Measurements from ENCODE around the gene AUTS2. TPM values are rescaled to one million over a fixed set of nuclear protein-coding genes. Genes with fewer than 3 reads are reported as not detected.

The AUTS2 gene
- total RNA-seq, 1 experiment from 2014 or later: 2.5 TPM

DNA sequence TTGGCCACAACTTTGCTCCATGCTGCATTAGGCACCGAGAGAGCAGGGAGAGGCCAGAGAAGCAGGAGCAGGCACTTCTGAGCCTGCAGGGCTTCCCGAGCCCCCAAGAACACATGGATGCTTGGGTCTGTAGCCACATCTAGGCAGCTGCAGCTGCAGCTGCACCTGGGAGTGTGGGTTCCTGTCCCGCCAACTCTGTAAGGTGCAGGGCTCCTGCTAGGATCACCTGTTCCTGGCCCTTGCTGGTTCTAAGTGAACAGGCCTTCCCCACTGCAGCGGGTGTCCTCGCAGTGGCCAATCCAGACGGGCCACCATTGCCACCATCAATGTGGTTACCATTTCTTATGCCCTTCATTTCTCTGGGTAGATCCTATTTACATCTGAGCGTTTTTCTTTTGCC is 330.3 kb downstream of the AUTS2 start:
- Histone ChIP-seq H3K4me3 (ENCODE audit: low read depth in 2 of 2, low read length in 2 of 2) (no peak overlapping the region), H3K9me3 (ENCODE audit: control insufficient read depth, insufficient read depth, low read depth, low read length) (no peaks in the 10 kb centered on the region), H3K36me3 (ENCODE audit: control insufficient read depth, insufficient read depth, low read length) (no peaks in the 10 kb centered on the region), H3K27me3 (ENCODE audit: control insufficient read depth, insufficient read depth, low read length) (no peaks in the 10 kb centered on the region), H3K27ac (ENCODE audit: low read length) (no peak overlapping the region), H3K4me1 (ENCODE audit: control insufficient read depth, insufficient read depth, low read length) (no peaks in the 10 kb centered on the region)
- no peak for ATAC-seq
- TF ChIP-seq, protein P1, sequence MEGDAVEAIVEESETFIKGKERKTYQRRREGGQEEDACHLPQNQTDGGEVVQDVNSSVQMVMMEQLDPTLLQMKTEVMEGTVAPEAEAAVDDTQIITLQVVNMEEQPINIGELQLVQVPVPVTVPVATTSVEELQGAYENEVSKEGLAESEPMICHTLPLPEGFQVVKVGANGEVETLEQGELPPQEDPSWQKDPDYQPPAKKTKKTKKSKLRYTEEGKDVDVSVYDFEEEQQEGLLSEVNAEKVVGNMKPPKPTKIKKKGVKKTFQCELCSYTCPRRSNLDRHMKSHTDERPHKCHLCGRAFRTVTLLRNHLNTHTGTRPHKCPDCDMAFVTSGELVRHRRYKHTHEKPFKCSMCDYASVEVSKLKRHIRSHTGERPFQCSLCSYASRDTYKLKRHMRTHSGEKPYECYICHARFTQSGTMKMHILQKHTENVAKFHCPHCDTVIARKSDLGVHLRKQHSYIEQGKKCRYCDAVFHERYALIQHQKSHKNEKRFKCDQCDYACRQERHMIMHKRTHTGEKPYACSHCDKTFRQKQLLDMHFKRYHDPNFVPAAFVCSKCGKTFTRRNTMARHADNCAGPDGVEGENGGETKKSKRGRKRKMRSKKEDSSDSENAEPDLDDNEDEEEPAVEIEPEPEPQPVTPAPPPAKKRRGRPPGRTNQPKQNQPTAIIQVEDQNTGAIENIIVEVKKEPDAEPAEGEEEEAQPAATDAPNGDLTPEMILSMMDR (IDR thresholded peaks at IDR 0.05): no peak
- POLR2A ChIA-PET: no interaction called here
- no peak for DNase-seq (ENCODE audit: low read depth, low spot score)
- no TSS peak for BruUV-seq (replicated peaks)
- in situ Hi-C loops (cut with HindIII; ENCODE audit: low pct_unique_long_range_greater_than_20kb, low sequenced_read_pairs) (no loop called here), intact Hi-C loops (cut with micrococcal nuclease; ENCODE audit: unreplicated experiment) (no loop called here)
- CTCF ChIA-PET: no interaction called here

GRCh38 chr7:69929622-69930021 is 331.3 kb downstream of the AUTS2 start:
- no peak overlapping the region for H3K4me3 ChIP-seq (ENCODE audit: low read depth in 2 of 2, low read length in 2 of 2)
- ATAC-seq: no peak
- H3K36me3 ChIP-seq (ENCODE audit: control insufficient read depth, insufficient read depth, low read length): no peaks in the 10 kb centered on the region
- ChIA-PET CTCF (no interaction called here), POLR2A (no interaction called here)
- in situ Hi-C loops (cut with HindIII; ENCODE audit: low pct_unique_long_range_greater_than_20kb, low sequenced_read_pairs) (no loop called here), intact Hi-C loops (cut with micrococcal nuclease; ENCODE audit: unreplicated experiment) (no loop called here)
- no peaks in the 10 kb centered on the region for H3K4me1 ChIP-seq (ENCODE audit: control insufficient read depth, insufficient read depth, low read length)
- TF ChIP-seq SIN3A (IDR thresholded peaks at IDR 0.05; ENCODE audit: borderline replicate concordance, insufficient read depth, low read depth, low read length) (no peak), POLR2AphosphoS5 (IDR thresholded peaks at IDR 0.05; ENCODE audit: low read depth, low read length) (no peak), TCF7L2 (IDR thresholded peaks at IDR 0.05; ENCODE audit: low read depth, low read length) (no peak)
- TF ChIP-seq, protein P1 (IDR thresholded peaks at IDR 0.05): no peak
- DNase-seq (ENCODE audit: low read depth, low spot score): no peak
- no TSS peak for BruUV-seq (replicated peaks)
- no peaks in the 10 kb centered on the region for H3K27me3 ChIP-seq (ENCODE audit: control insufficient read depth, insufficient read depth, low read length)
- no peaks in the 10 kb centered on the region for H3K9me3 ChIP-seq (ENCODE audit: control insufficient read depth, insufficient read depth, low read depth, low read length)
- H3K27ac ChIP-seq (ENCODE audit: low read length): no peak overlapping the region

DNA sequence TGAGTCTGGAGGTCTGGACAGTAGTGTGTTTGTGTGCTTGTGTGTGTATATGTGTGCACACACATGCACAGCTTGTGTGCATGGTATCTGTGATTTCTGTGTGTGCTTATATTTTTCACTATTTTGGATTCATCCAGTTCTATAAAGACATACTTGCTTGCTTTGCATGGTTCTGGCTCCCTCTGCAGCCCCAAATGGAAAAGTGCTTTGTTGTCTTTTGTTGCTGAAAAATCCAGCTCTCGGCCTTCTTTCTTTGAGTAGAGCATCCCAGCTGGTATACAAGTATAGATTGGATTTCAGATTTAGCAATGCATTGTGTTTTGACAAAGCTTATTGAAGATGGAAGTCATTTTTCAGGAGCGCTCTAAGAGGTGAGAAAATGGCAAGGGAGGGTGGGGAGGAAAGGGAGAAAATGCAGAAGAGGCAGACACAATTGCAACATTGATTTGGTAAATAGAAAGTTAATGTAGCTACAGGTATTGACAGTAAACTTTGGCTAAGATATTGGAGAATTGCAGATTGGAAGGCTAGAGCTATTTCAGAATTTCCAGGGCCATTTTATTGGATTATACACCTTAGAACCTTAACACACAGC is 333.9 kb downstream of the AUTS2 start:
- intact Hi-C loops (cut with micrococcal nuclease; ENCODE audit: unreplicated experiment): no loop called here
- POLR2A ChIA-PET: no interaction called here
- in situ Hi-C loops (cut with HindIII; ENCODE audit: low pct_unique_long_range_greater_than_20kb, low sequenced_read_pairs): no loop called here
- Histone ChIP-seq H3K4me3 (ENCODE audit: low read depth in 2 of 2, low read length in 2 of 2) (no peak overlapping the region), H3K36me3 (ENCODE audit: control insufficient read depth, insufficient read depth, low read length) (no peaks in the 10 kb centered on the region), H3K4me1 (ENCODE audit: control insufficient read depth, insufficient read depth, low read length) (no peaks in the 10 kb centered on the region), H3K9me3 (ENCODE audit: control insufficient read depth, insufficient read depth, low read depth, low read length) (no peaks in the 10 kb centered on the region), H3K27me3 (ENCODE audit: control insufficient read depth, insufficient read depth, low read length) (no peaks in the 10 kb centered on the region), H3K27ac (ENCODE audit: low read length) (no peak overlapping the region)
- no peak for ATAC-seq
- TF ChIP-seq, protein P1 (IDR thresholded peaks at IDR 0.05): peak; percentile 68
- TF ChIP-seq TCF7L2 (IDR thresholded peaks at IDR 0.05; ENCODE audit: low read depth, low read length): no peak
- TF ChIP-seq REST (IDR thresholded peaks at IDR 0.05; ENCODE audit: insufficient read depth in 1 of 2, low read depth in 2 of 2, low read length in 1 of 2): no peak
- BruUV-seq (replicated peaks): no TSS peak
- CTCF ChIA-PET: no interaction called here
- peak; percentile 8 for DNase-seq (ENCODE audit: low read depth, low spot score)

All from Panc1 (cell line).